ENCODE results near the gene AUTS2.
"Not testable (repeated sequence)": the region's sequence is repeated elsewhere in the genome, so short reads cannot be mapped to it uniquely, and the experiment has no call there.

AUTS2 gene

GRCh38 chr7:70720191-70720873, 1122.1 kb downstream of the AUTS2 start:
- no peak for DNase-seq

- DNase-seq, result no peak
Observed at GRCh38 chr7:70721500-70721899, 1123.2 kb downstream of the AUTS2 start.

DNA sequence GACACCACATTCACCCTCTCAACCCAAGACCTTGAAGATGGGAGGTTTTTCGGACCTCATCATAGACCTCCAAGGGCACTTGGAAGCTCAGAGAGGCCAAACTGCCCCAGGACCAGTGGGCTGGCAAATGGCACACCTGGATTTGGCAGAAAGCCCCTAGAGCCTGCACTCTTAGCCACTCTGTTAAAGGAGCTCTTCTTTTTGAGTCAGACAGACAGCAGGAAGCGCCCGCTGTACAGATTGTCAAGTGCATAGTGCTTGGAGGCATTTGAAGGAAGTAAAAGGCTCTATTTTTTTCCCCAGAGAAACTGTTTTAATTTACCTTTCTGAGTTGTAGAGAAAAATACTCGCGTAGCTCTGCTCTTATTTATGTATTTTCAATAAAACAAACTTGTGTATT, 1125.1 kb downstream of the AUTS2 start:
- no peak for DNase-seq

DNA sequence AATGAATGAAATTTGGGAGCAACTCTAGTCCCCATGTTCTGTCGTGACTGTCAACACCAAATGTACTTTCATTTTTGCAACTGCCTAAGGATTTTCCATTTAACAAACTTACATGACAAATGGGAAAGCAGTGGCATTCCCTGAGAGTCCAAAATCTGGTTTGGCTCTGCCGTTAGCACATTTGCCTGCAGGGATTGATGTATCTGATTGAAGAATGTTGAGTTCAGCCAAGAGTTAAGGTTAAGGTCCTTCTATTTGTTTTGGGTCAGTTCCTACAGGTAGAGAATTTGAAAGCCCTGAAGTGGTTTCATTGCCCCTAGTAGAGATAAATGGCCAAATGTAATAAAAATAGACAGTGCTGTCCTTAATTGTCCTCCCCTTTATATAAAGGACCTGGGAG, 1127.2 kb downstream of the AUTS2 start:
- DNase-seq, result no peak

GRCh38 chr7:70726294-70726693, 1128.0 kb downstream of the AUTS2 start:
- DNase-seq, result no peak

DNA sequence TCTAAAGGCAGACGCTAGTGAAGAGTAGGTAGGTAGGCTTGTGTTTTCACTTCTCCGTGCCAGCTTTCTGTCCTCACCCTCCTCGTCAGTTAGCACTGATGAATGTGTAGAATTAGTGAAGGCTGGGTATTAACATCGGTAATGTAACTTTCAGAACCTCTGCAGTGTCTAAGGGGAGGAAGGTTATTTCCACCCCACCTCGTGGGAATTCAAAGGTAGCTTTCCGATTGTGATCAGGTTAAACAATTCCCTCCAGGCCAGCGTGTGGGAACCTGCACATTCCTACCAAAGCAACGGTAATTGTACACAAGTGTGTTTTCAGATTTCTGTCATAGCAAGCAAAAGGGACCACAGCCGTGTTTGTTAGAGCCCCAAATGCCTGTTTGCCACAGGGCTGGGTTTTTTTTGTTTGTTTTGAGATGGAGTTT, 1128.7 kb downstream of the AUTS2 start:
- DNase-seq, result no peak

DNA sequence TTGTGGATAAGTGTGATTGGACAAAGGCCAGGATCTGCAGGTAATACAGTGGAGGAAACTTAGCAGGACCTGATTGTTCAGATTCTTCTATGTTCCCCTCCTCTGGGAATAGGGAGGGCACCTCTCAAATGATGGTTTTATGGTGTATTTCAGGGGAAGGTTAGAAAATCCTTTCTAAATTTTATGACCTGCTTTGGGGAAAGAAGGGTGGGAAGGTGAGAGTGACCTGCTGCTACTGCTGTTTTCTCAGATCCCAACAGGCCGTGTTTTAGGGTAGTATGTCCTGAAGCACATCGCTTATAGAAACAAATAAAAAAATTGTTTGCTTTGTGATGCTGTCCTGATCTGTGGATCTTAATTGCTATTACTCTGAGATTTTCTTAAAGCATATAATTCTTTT, 1129.6 kb downstream of the AUTS2 start:
- DNase-seq, result no peak

- DNase-seq, result no peak
Observed at GRCh38 chr7:70728872-70729552, 1130.7 kb downstream of the AUTS2 start.

DNA sequence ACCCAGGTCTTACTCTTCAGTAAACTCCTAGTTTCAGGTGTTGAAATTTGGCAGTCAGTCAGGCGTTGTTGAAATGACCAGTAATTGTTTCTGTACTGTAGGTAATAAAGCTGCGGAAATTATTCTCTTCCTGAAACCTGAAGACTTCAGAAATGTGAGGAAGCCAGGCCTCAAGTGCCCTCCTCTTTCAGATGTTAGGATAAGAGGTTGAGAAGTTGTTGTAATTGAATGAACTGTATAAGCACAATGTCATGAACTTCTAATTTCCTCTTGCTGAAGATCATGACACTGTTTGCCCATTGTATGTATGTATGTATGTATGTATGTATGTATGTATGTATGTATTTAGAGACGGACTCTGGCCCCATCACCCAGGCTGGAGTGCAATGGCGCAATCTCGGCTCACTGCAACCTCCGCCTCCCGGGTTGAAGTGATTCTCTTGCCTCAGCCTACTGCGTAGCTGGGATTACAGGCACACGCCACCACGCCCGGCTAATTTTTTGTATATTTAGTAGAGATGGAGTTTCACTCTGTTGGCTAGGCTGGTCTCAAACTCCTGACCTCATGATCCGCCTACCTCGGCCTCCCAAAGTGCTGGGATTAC, 1131.4 kb downstream of the AUTS2 start:
- not testable (repeated sequence) for DNase-seq

GRCh38 chr7:70730451-70731110, 1132.3 kb downstream of the AUTS2 start:
- DNase-seq, result no peak

GRCh38 chr7:70733090-70733489, 1134.8 kb downstream of the AUTS2 start:
- no peak for DNase-seq

DNA sequence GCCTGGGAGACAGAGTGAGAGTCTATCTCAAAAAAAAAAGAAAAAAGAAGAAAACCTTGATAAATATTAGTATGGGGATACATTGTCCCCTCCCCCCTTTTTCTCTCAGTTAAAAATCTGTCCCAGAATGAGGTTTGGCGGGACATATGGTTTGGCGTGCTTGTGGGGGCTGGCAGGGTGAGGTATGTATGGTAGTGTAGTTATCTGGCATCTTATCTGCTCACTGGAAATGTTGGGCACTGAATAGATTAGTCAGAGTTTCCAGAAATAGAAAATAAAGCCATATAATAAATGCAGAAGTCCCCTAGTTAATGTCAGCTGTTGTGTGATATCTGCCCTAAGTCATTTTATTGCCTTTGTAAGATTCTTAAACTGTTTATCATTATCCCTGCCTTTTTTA, 1136.1 kb downstream of the AUTS2 start:
- no peak for DNase-seq

DNA sequence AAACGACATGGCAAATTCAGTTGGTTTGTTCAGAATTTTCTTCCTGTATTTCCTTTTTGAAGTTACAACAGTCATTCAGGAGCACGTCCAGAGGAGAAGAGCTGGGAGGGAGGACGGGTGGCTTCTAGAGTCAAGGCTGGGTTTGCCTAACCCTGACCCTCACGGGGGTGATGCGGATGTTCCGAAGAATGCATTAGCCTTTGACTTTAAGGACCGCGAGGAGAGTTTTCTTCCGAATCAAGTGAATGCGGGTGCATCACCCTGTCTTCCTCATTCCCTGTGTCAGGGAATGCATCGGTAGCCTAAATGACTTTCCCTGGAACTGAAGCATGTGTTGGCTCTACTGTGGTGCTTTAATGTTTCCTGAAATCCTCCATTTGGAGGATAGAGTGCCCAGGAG, 1137.0 kb downstream of the AUTS2 start:
- DNase-seq, result no peak

DNA sequence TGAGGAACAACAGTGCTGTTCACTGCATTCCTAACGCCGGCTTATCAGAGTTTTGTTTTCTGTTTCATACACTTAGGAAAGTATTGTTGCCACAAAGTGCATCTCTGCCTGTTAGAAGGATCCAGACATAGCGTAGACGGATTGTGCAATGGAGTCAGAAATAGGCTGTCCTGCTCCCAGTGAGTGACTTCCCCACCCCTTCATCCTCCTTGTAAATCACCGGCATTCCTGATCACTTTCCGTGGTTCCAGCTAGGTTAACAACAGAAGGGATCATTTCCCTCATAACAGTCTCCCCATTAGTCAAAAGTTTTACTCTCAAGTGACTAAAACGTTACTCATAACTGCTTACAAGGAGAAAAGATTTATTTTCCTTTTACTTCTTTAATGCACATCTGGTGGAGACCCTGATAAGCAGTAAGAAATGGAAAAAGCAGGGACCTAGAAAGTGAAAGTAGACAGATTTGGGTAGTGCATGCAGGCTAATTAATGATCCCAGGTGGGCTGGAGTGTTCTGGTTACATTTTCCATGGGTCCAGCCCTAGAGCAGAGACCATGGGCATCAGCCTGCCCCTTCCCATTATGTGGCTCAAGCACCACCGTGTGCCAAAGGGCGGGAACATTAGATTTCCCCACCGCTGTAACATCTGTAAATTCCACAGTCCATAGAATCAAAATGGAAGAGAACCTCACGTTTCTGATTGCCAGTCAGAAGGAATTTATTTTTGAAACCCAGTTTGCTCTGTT, 1138.6 kb downstream of the AUTS2 start:
- no peak for DNase-seq

DNA sequence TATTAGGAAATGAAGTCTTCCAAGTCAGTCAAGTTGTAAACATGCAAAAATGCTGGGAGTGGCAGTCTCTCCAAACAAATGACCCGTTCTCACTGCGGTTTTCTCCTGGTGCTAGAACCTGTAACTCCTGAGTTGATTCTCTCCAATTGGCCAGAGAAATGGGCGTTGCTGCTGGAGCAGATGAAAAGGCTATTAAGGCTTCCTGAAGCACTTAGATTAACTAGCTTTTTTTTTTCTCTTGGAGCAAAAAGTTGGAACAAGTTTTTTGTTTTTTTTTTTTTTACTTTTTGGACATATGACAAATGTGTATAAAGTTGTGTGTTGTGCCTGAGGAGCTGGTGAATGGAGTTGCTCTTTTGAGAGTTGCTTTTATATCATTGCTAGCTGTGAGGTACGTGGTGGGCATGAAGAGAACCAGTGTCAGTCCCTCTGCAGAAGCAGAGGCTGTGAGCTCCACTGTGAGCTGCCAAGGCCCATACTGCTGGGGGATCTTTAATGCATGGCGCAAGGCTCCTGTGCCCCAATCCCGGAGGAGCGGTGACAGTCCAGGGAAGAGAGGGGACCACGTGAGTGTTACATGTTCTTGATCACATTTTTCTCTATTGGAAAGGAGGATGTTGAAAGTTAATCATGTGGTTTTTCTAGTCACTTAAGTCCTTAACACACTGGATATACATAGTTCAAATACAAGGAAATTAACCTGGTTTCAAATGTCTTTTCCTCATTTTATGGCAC, 1140.0 kb downstream of the AUTS2 start:
- DNase-seq, result no peak

GRCh38 chr7:70739646-70740210, 1141.5 kb downstream of the AUTS2 start:
- DNase-seq, result no peak

DNA sequence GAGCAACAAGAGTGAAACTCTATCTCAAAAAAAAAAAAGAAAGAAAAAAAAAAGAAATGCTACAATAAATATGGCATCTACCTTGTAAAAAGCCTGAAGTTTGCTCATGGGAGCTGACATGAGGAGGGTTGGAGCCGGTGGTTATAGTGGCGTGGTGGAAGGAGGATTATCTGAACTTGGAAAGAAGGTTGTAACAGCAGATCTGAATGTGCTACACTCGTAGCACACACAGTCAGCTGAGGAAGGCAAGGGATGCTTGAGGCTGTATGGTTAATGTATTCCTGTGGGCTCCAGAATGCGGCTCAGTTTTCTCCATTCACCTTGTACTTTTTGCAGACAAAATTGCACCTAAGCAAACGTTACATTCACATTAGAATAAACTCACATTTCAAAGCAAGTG, 1143.4 kb downstream of the AUTS2 start:
- no peak for DNase-seq

- DNase-seq, result no peak
Observed at GRCh38 chr7:70743531-70744325, 1145.5 kb downstream of the AUTS2 start.

GRCh38 chr7:70744492-70744891, 1146.2 kb downstream of the AUTS2 start:
- no peak for DNase-seq

DNA sequence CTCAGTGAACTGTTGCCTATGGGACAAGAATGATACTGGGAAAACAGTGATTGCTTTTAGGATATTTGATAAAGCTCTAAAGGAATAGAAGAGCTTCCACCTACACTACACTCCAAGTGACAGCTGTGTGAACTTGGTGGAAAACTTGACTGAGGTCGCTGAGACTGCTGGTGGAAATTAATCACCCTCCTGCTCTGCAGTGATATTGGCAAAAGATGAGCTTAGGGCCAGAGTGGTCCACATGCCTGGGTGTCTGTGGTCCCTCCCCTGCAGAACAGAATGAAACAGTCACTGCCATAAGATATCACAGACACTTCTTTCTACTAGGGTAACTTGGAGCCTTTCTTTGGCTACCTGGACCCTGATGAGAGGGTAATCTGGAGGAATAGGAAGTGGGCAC, 1151.6 kb downstream of the AUTS2 start:
- DNase-seq, result no peak

DNA sequence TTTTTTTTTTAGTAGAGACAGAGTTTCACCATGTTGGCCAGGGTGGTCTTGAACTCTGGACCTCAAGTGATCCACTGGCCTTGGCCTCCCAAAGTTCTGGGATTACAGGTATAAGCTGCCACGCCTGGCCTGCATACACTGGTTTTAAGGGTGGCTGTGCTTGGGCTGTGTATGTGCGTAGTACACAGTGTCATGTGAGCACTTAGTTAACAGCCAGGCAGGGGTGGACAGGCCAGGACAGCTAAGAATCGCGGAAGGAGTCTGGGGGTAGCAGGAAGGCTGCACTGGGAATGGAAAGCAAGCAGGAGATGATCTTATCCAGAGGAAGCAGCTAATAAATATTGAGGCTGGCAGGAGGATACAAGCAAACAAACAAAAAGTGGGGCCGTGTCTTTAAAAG, 1153.6 kb downstream of the AUTS2 start:
- DNase-seq, result no peak
